Measurements from ENCODE around the gene RTL10.

GRCh38 chr22:19853058-19853878 lies 1.4 kb downstream of the RTL10 start:
- TF ChIP-seq, protein P1, sequence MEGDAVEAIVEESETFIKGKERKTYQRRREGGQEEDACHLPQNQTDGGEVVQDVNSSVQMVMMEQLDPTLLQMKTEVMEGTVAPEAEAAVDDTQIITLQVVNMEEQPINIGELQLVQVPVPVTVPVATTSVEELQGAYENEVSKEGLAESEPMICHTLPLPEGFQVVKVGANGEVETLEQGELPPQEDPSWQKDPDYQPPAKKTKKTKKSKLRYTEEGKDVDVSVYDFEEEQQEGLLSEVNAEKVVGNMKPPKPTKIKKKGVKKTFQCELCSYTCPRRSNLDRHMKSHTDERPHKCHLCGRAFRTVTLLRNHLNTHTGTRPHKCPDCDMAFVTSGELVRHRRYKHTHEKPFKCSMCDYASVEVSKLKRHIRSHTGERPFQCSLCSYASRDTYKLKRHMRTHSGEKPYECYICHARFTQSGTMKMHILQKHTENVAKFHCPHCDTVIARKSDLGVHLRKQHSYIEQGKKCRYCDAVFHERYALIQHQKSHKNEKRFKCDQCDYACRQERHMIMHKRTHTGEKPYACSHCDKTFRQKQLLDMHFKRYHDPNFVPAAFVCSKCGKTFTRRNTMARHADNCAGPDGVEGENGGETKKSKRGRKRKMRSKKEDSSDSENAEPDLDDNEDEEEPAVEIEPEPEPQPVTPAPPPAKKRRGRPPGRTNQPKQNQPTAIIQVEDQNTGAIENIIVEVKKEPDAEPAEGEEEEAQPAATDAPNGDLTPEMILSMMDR (IDR thresholded peaks at IDR 0.05; ENCODE audit: low read depth, low read length, poor library complexity, severe bottlenecking): no peak
- no peak for TF ChIP-seq EZH2phosphoT487 (IDR thresholded peaks at IDR 0.05; ENCODE audit: borderline replicate concordance, low read length)
